CD8-positive, alpha-beta memory T cell (primary cell): ENCODE results near the gene CAB39L. TPM values are rescaled to one million over a fixed set of nuclear protein-coding genes. Genes with fewer than 3 reads are reported as not detected.

ENCODE experiments used
- CTCF ChIA-PET: fragments of 350-600 bp; sonication (Branson Sonifier 250); formaldehyde crosslinking; loops from one replicate; lab custom pipeline; 2021; ENCODE audit warnings: antibody characterized with exemption; lab: Charles Lee
- POLR2A ChIA-PET: fragments of 350-600 bp; sonication (Branson Sonifier 250); formaldehyde crosslinking; loops from one replicate; lab custom pipeline; 2021; ENCODE audit warnings: antibody characterized with exemption; lab: Charles Lee
- DNase-seq, 5 donors: peaks; one replicate each; pipeline versions ENCODE4 v3.0.0 to v3.0.0-alpha.2; 2020 to 2022; ENCODE audit warnings: mixed read lengths in 1 of 5
- H3K27ac ChIP-seq: one replicate; pipeline ENCODE4 v1.7.0; 2013; ENCODE audit warnings: low read depth, mild to moderate bottlenecking, low read length, moderate library complexity
- H3K27me3 ChIP-seq: 2 replicates; pipeline ENCODE4 v1.7.0; 2013; ENCODE audit warnings: low read length, mild to moderate bottlenecking; ENCODE audit not compliant: insufficient read depth, poor library complexity, severe bottlenecking
- H3K36me3 ChIP-seq: 2 replicates; pipeline ENCODE4 v1.7.0; 2013; ENCODE audit warnings: mild to moderate bottlenecking, low read length, moderate library complexity; ENCODE audit not compliant: insufficient read depth
- H3K4me1 ChIP-seq: 2 replicates; pipeline ENCODE4 v1.7.0; 2013; ENCODE audit warnings: mild to moderate bottlenecking, low read length, moderate library complexity; ENCODE audit not compliant: insufficient read depth
- H3K4me3 ChIP-seq: 2 replicates; pipeline ENCODE4 v1.7.0; 2013; ENCODE audit warnings: mild to moderate bottlenecking, low read length
- H3K9me3 ChIP-seq: 2 replicates; pipeline ENCODE4 v1.7.0; 2013; ENCODE audit warnings: mild to moderate bottlenecking, low read length
- H3K27ac Mint-ChIP-seq, 8 donors: one replicate each; pipeline ENCODE4 v1.8.0; 2020 to 2021; ENCODE audit warnings: mixed read lengths in 8 of 8, mild to moderate bottlenecking in 6 of 8, inconsistent platforms in 3 of 8, moderate library complexity in 3 of 8
- H3K27me3 Mint-ChIP-seq, 2 donors: one replicate each; pipeline ENCODE4 v1.8.0; 2020 to 2021; ENCODE audit warnings: mixed read lengths in 2 of 2, mild to moderate bottlenecking in 1 of 2, moderate library complexity in 1 of 2
- H3K36me3 Mint-ChIP-seq, 3 donors: one replicate each; pipeline ENCODE4 v1.8.0; 2020 to 2021; ENCODE audit warnings: mixed read lengths in 3 of 3, inconsistent platforms in 1 of 3, mild to moderate bottlenecking in 1 of 3
- H3K4me1 Mint-ChIP-seq, 3 donors: one replicate each; pipeline ENCODE4 v1.8.0; 2020 to 2021; ENCODE audit warnings: mixed read lengths in 3 of 3, inconsistent platforms in 1 of 3, mild to moderate bottlenecking in 1 of 3
- H3K4me3 Mint-ChIP-seq, 7 donors: one replicate each; pipeline ENCODE4 v1.8.0; 2020 to 2021; ENCODE audit warnings: mixed read lengths in 7 of 7, mild to moderate bottlenecking in 6 of 7, moderate library complexity in 4 of 7, inconsistent platforms in 2 of 7
- H3K9me3 Mint-ChIP-seq, 5 donors: one replicate each; pipeline ENCODE4 v1.8.0; 2020 to 2022; ENCODE audit warnings: mixed read lengths in 5 of 5, mild to moderate bottlenecking in 3 of 5, moderate library complexity in 2 of 5, inconsistent platforms in 1 of 5
- polyA plus RNA-seq: library from polyadenylated mRNA; unstranded; fragments of 300-500 nt; fragmentation: Illumina TruSeq; gene quantifications from one replicate; pipeline ENCODE4 v1.2.3, GENCODE V29; 2021
- total RNA-seq, 2 experiments: library from RNA; stranded (reverse); gene quantifications; one replicate each; pipeline ENCODE4 v1.2.3, GENCODE V29; 2021

CAB39L gene
- total and polyA plus RNA-seq, 3 experiments from 2014 or later, result 4.7 to 7.4 (median 5.8) TPM

GRCh38 chr13:49452725-49453457 is 9.0 kb upstream of the CAB39L start:
- POLR2A ChIA-PET, result interaction anchor here (1.5 kb wide), 1 partner anchor 8 kb away, joined by 7 read pairs; the partner anchor contains the start of genes CAB39L and SETDB2
- peak overlapping the region in 1 of 7 donors; percentile 27 for H3K4me3 Mint-ChIP-seq
- peaks cover 40 to 73% (median 70%) of the 10 kb centered on the region in 3 donors for H3K4me1 Mint-ChIP-seq
- CTCF ChIA-PET, result interaction anchor here (0.6 to 3.3 kb wide), 2 partner anchors 9 to 335 kb away, joined by 5 to 19 read pairs; partner anchors contain the start of genes CAB39L and SETDB2
- no peak overlapping the region for H3K4me3 ChIP-seq
- peaks cover 3 to 17% (median 7%) of the 10 kb centered on the region in 3 donors for H3K36me3 Mint-ChIP-seq
- H3K27ac Mint-ChIP-seq, result peak overlapping the region in 1 of 8 donors; percentile 58
- H3K9me3 ChIP-seq, result no peaks in the 10 kb centered on the region
- H3K27ac ChIP-seq, result no peak overlapping the region
- peaks cover 35% of the 10 kb centered on the region for H3K4me1 ChIP-seq
- H3K27me3 ChIP-seq, result no peaks in the 10 kb centered on the region
- no peaks in the 10 kb centered on the region for H3K27me3 Mint-ChIP-seq
- H3K36me3 ChIP-seq, result no peaks in the 10 kb centered on the region
- H3K9me3 Mint-ChIP-seq, result no peaks in the 10 kb centered on the region
- no peak for DNase-seq

GRCh38 chr13:49450105-49450819 is 6.4 kb upstream of the CAB39L start:
- Histone ChIP-seq H3K9me3 (no peaks in the 10 kb centered on the region), H3K4me3 (no peak overlapping the region), H3K36me3 (no peaks in the 10 kb centered on the region), H3K27ac (no peak overlapping the region), H3K27me3 (no peaks in the 10 kb centered on the region), H3K4me1 (peaks cover 60% of the 10 kb centered on the region)
- Mint-ChIP-seq H3K4me1 (peaks cover 54 to 86% (median 84%) of the 10 kb centered on the region in 3 donors), H3K9me3 (no peaks in the 10 kb centered on the region), H3K27me3 (no peaks in the 10 kb centered on the region), H3K36me3 (peaks cover 3 to 19% (median 7%) of the 10 kb centered on the region in 3 donors), H3K27ac (peak overlapping the region; percentile 15 to 89 (median 64)), H3K4me3 (peak overlapping the region in 4 of 7 donors; percentile 16 to 47 (median 29))
- ChIA-PET CTCF (no interaction called here), POLR2A (no interaction called here)
- DNase-seq, result no peak

GRCh38 chr13:49448753-49449152 is 4.9 kb upstream of the CAB39L start:
- peaks cover 3 to 28% (median 7%) of the 10 kb centered on the region in 3 donors for H3K36me3 Mint-ChIP-seq
- H3K9me3 ChIP-seq, result no peaks in the 10 kb centered on the region
- peaks cover 52 to 80% (median 79%) of the 10 kb centered on the region in 3 donors for H3K4me1 Mint-ChIP-seq
- peak overlapping the region in 2 of 7 donors; percentile 11 to 41 for H3K4me3 Mint-ChIP-seq
- no peak for DNase-seq
- no peak overlapping the region for H3K27ac ChIP-seq
- H3K36me3 ChIP-seq, result no peaks in the 10 kb centered on the region
- H3K4me3 ChIP-seq, result no peak overlapping the region
- ChIA-PET CTCF (no interaction called here), POLR2A (no interaction called here)
- H3K27ac Mint-ChIP-seq, result peak overlapping the region; percentile 29 to 92 (median 86)
- peaks cover 0 to 1% of the 10 kb centered on the region in 2 donors for H3K27me3 Mint-ChIP-seq
- H3K9me3 Mint-ChIP-seq, result peaks cover 0 to under 1% (median 0%) of the 10 kb centered on the region in 5 donors
- no peaks in the 10 kb centered on the region for H3K27me3 ChIP-seq
- peaks cover 50% of the 10 kb centered on the region for H3K4me1 ChIP-seq

- peaks cover 58% of the 10 kb centered on the region for H3K4me1 ChIP-seq
Observed at GRCh38 chr13:49446473-49446872, 2.6 kb upstream of the CAB39L start.

GRCh38 chr13:49444524-49445395 is 896 bp upstream of the CAB39L start:
- Histone ChIP-seq H3K9me3 (no peaks in the 10 kb centered on the region), H3K4me1 (peaks cover 50% of the 10 kb centered on the region), H3K36me3 (no peaks in the 10 kb centered on the region), H3K4me3 (peak overlapping the region; percentile 78), H3K27me3 (no peaks in the 10 kb centered on the region), H3K27ac (peak overlapping the region; percentile 73)
- Mint-ChIP-seq H3K4me3 (peak overlapping the region; percentile 90 to 99 (median 95)), H3K27ac (peak overlapping the region; percentile 89 to 99 (median 97)), H3K9me3 (peaks cover 0 to 2% (median 0%) of the 10 kb centered on the region in 5 donors), H3K4me1 (peaks cover 52 to 69% (median 65%) of the 10 kb centered on the region in 3 donors), H3K27me3 (peaks cover 0 to 3% of the 10 kb centered on the region in 2 donors), H3K36me3 (peaks cover 0 to 18% (median 3%) of the 10 kb centered on the region in 3 donors)
- ChIA-PET CTCF (interaction anchor here (0.9 to 4.1 kb wide), 10 partner anchors 9 to 349 kb away, joined by 3 to 19 read pairs (median 4); partner anchors contain the start of gene PHF11), POLR2A (interaction anchor here (0.8 to 3.6 kb wide), 13 partner anchors 9 to 348 kb away, joined by 3 to 67 read pairs (median 5); partner anchors contain the start of genes EBPL, KPNA3, PHF11 and RCBTB1)
- peak; percentile 3 to 61 (median 33) for DNase-seq

More at GRCh38 chr13:49446473-49446872, 2.6 kb upstream of the CAB39L start:
- Histone ChIP-seq H3K9me3 (no peaks in the 10 kb centered on the region), H3K36me3 (no peaks in the 10 kb centered on the region), H3K4me3 (no peak overlapping the region), H3K27ac (no peak overlapping the region), H3K27me3 (no peaks in the 10 kb centered on the region)
- peaks cover 0 to 3% of the 10 kb centered on the region in 2 donors for H3K27me3 Mint-ChIP-seq
- no peak for DNase-seq
- ChIA-PET CTCF (interaction anchor here (1.4 to 4.1 kb wide), 2 partner anchors 49 to 347 kb away, joined by 4 to 14 read pairs; partner anchors contain the start of gene PHF11), POLR2A (interaction anchor here (0.6 kb wide), 1 partner anchor 14 kb away, joined by 3 read pairs; no protein-coding TSS in a partner anchor)
- H3K9me3 Mint-ChIP-seq, result peaks cover 0 to 2% (median 0%) of the 10 kb centered on the region in 5 donors
- H3K4me1 Mint-ChIP-seq, result peaks cover 61 to 78% (median 77%) of the 10 kb centered on the region in 3 donors
- peak overlapping the region; percentile 65 to 93 (median 89) for H3K27ac Mint-ChIP-seq
- H3K36me3 Mint-ChIP-seq, result peaks cover 0 to 18% (median 5%) of the 10 kb centered on the region in 3 donors
- H3K4me3 Mint-ChIP-seq, result peak overlapping the region; percentile 57 to 90 (median 80)

- Mint-ChIP-seq H3K4me3 (peak overlapping the region; percentile 90 to 99 (median 95)), H3K9me3 (peaks cover 0 to 2% (median 0%) of the 10 kb centered on the region in 5 donors), H3K4me1 (peaks cover 41 to 55% (median 51%) of the 10 kb centered on the region in 3 donors), H3K36me3 (peaks cover 0 to 17% (median 2%) of the 10 kb centered on the region in 3 donors), H3K27me3 (peaks cover 0 to 3% of the 10 kb centered on the region in 2 donors), H3K27ac (peak overlapping the region; percentile 89 to 99 (median 99))
- H3K36me3 ChIP-seq, result no peaks in the 10 kb centered on the region
- H3K4me1 ChIP-seq, result peaks cover 37% of the 10 kb centered on the region
- H3K9me3 ChIP-seq, result no peaks in the 10 kb centered on the region
- H3K27me3 ChIP-seq, result no peaks in the 10 kb centered on the region
- peak overlapping the region; percentile 96 for H3K4me3 ChIP-seq
- no peak for DNase-seq
- ChIA-PET POLR2A (interaction anchor here (0.7 to 3.6 kb wide), 15 partner anchors 11 to 467 kb away, joined by 3 to 67 read pairs (median 5); partner anchors contain the start of genes EBPL, FNDC3A, PHF11 and RCBTB1), CTCF (interaction anchor here (0.9 to 4.1 kb wide), 6 partner anchors 10 to 248 kb away, joined by 3 to 19 read pairs (median 4); partner anchors contain the start of gene PHF11)
- peak overlapping the region; percentile 93 for H3K27ac ChIP-seq
Observed at GRCh38 chr13:49443357-49443703, 534 bp downstream of the CAB39L start.
